ENCODE results near the gene UBE2G2. TPM values are rescaled to one million over a fixed set of nuclear protein-coding genes. Genes with fewer than 3 reads are reported as not detected.

Gene UBE2G2
- total and polyA plus RNA-seq, 2 donors (not counting 3 experiments of a cell fraction or from before 2014, with no cell fraction given) = 95.0 to 114 TPM

GRCh38 chr21:44805859-44806258, 4.2 kb upstream of the UBE2G2 start:
- Histone ChIP-seq H2AFZ (ENCODE audit: low read depth, low read length) (no peak overlapping the region), H3K4me3 (replicated peaks in 1 of 3; ENCODE audit: insufficient read depth in 1 of 3, low read depth in 1 of 3, low read length in 3 of 3) (no peak overlapping the region), H3K4me2 (ENCODE audit: insufficient read depth, low read length) (no peak overlapping the region), H3K27me3 (ENCODE audit: control insufficient read depth in 2 of 2, insufficient read depth in 2 of 2, low read length in 2 of 2) (no peaks in the 10 kb centered on the region), H3K9ac (replicated peaks; ENCODE audit: extremely low read depth, insufficient read depth, low read length) (no peak overlapping the region), H3K27ac (ENCODE audit: insufficient read depth, low read depth, low read length) (no peak overlapping the region), H3K9me3 (replicated peaks; ENCODE audit: control insufficient read depth, insufficient read depth, low read length) (no peaks in the 10 kb centered on the region), H4K20me1 (replicated peaks; ENCODE audit: control insufficient read depth, extremely low read depth, insufficient read depth, low read length) (no peaks in the 10 kb centered on the region), H3K4me1 (ENCODE audit: control insufficient read depth, extremely low read depth, insufficient read depth, low read length) (peaks cover 10% of the 10 kb centered on the region), H3K79me2 (ENCODE audit: control insufficient read depth, insufficient read depth, low read length) (peaks cover 28% of the 10 kb centered on the region), H3K9me1 (replicated peaks; ENCODE audit: control insufficient read depth, extremely low read depth, insufficient read depth, low read length) (no peaks in the 10 kb centered on the region), H3K36me3 (ENCODE audit: control insufficient read depth in 2 of 2, extremely low read depth in 1 of 2, insufficient read depth in 2 of 2, low read length in 2 of 2) (peaks cover 0 to 26% of the 10 kb centered on the region in 2 experiments)
- dilution Hi-C loops (cut with MboI; ENCODE audit: extremely low pct_ligation_motif_present, low sequenced_read_pairs) = no loop called here
- POLR2A ChIA-PET = interaction anchor here (1.5 kb wide), 1 partner anchor 12 kb away, joined by 4 read pairs; the partner anchor contains the start of gene SUMO3
- CTCF ChIA-PET = interaction anchor here (0.9 to 1.7 kb wide), 3 partner anchors 11 to 126 kb away, joined by 3 to 4 read pairs (median 3); no protein-coding TSS in a partner anchor
- DNase-seq (ENCODE audit: low read depth, low spot score) (no peak), FAIRE-seq (peak; percentile 15)
- intact Hi-C loops (cut with micrococcal nuclease) = no loop called here
- BruUV-seq (replicated peaks) = no TSS peak
- no peak for TF ChIP-seq POLR2A (IDR thresholded peaks at IDR 0.05; ENCODE audit: low read depth, low read length)
- no peak for TF ChIP-seq JUN (IDR thresholded peaks at IDR 0.05; ENCODE audit: borderline replicate concordance, insufficient read depth, insufficient read length, low read depth)
- no peak for TF ChIP-seq CTCF (IDR thresholded peaks at IDR 0.05; ENCODE audit: extremely low read depth in 1 of 2, insufficient read depth in 1 of 2, low read depth in 1 of 2, low read length in 2 of 2)
- TF ChIP-seq POLR2AphosphoS5 (IDR thresholded peaks at IDR 0.05; ENCODE audit: insufficient read depth, low read depth, low read length) = no peak
- no peak for TF ChIP-seq MYC (IDR thresholded peaks at IDR 0.05; ENCODE audit: low read depth, low read length)
- TF ChIP-seq FOS (IDR thresholded peaks at IDR 0.05; ENCODE audit: borderline replicate concordance, insufficient read depth, low read length) = no peak
- TF ChIP-seq GATA2 (IDR thresholded peaks at IDR 0.05; ENCODE audit: insufficient read depth, insufficient read length, low read depth, low read length) = no peak
- TF ChIP-seq EZH2 (IDR thresholded peaks at IDR 0.05; ENCODE audit: borderline replicate concordance, low read depth, low read length, severe bottlenecking) = no peak
- TF ChIP-seq MAX (IDR thresholded peaks at IDR 0.05; ENCODE audit: insufficient read depth, insufficient read length) = no peak
